Forelimb muscle (tissue), 1 donor: ENCODE data around the gene CXCL1. TPM values are rescaled to one million over a fixed set of nuclear protein-coding genes. Genes with fewer than 3 reads are reported as not detected.

Experiments
- DNase-seq: peaks from one replicate; pipeline ENCODE4 v3.0.0-alpha.2; 2013; ENCODE audit warnings: low read depth
- polyA plus RNA-seq: library from polyadenylated mRNA; unstranded; fragments of 120-200 nt; gene quantifications from one replicate; pipeline ENCODE4 v1.2.1, GENCODE V29; 2013; ENCODE audit not compliant: insufficient read length

Gene CXCL1
- polyA plus RNA-seq, 1 donor, result not detected

GRCh38 chr4:73916172-73916925 lies 47.2 kb downstream of the CXCL1 start:
- no peak for DNase-seq

- DNase-seq, result no peak
Measured at GRCh38 chr4:73917081-73917501, 47.9 kb downstream of the CXCL1 start.

GRCh38 chr4:73918058-73918457 lies 48.9 kb downstream of the CXCL1 start:
- no peak for DNase-seq

- DNase-seq, result no peak
Measured at GRCh38 chr4:73919691-73920090, 50.5 kb downstream of the CXCL1 start.

Other genes with a start within 250 kb of the CXCL1 start
- gene RASSF6, start 249.0 kb upstream of the CXCL1 start, polyA plus RNA-seq, result not detected
- 3.3 TPM for gene CXCL8, start 128.8 kb upstream of the CXCL1 start, polyA plus RNA-seq
- gene CXCL6, start 32.7 kb upstream of the CXCL1 start, polyA plus RNA-seq, result not detected
- gene PF4V1, start 16.1 kb upstream of the CXCL1 start, polyA plus RNA-seq, result not detected
- 1.3 TPM for gene PF4, start 112.6 kb downstream of the CXCL1 start, polyA plus RNA-seq
- 2.8 TPM for gene PPBP, start 118.8 kb downstream of the CXCL1 start, polyA plus RNA-seq
- not detected for gene CXCL5, start 129.3 kb downstream of the CXCL1 start, polyA plus RNA-seq
- 0.09 TPM for gene CXCL3, start 169.3 kb downstream of the CXCL1 start, polyA plus RNA-seq
- 0.71 TPM for gene CXCL2, start 229.8 kb downstream of the CXCL1 start, polyA plus RNA-seq